CD14-positive monocyte (primary cell): ENCODE data around the gene CDK19. TPM values are rescaled to one million over a fixed set of nuclear protein-coding genes. Genes with fewer than 3 reads are reported as not detected.

ENCODE experiments used
- DNase-seq, 3 donors: peaks; one replicate each; pipeline ENCODE4 v3.0.0-alpha.2; 2011 to 2022
- H2AFZ ChIP-seq: 2 replicates; pipeline ENCODE4 v1.6.0; 2012; ENCODE audit warnings: mild to moderate bottlenecking, low read depth, low read length, inconsistent platforms; ENCODE audit not compliant: insufficient read depth, poor library complexity, severe bottlenecking
- H3K27ac ChIP-seq, 2 donors: 1 replicate in 1 of 2; 2 replicates in 1 of 2; pipeline ENCODE4 v1.5.1; 2012 to 2013; ENCODE audit warnings: low read length in 2 of 2, control low read depth in 1 of 2, inconsistent platforms in 1 of 2, low read depth in 1 of 2, mild to moderate bottlenecking in 1 of 2
- H3K27me3 ChIP-seq, 2 donors: one replicate each; pipeline versions ENCODE4 v1.6.0 to v1.6.1; 2011 to 2013; ENCODE audit warnings: low read length in 2 of 2; ENCODE audit not compliant: control insufficient read depth in 2 of 2, insufficient read depth in 2 of 2
- H3K36me3 ChIP-seq, 2 donors: replicated peaks in 1 of 2; 1 replicate in 1 of 2; 2 replicates in 1 of 2; pipeline versions ENCODE4 v1.5.1 to v1.6.1; 2012 to 2013; ENCODE audit warnings: low read length in 2 of 2, control low read depth in 1 of 2, inconsistent platforms in 1 of 2, mild to moderate bottlenecking in 1 of 2; ENCODE audit not compliant: insufficient read depth in 2 of 2, control insufficient read depth in 1 of 2
- H3K4me1 ChIP-seq, 2 donors: 1 replicate in 1 of 2; 2 replicates in 1 of 2; pipeline versions ENCODE4 v1.5.1 to v1.6.1; 2012 to 2013; ENCODE audit warnings: low read length in 2 of 2, control low read depth in 1 of 2, inconsistent platforms in 1 of 2, mild to moderate bottlenecking in 1 of 2, moderate library complexity in 1 of 2; ENCODE audit not compliant: insufficient read depth in 2 of 2, control insufficient read depth in 1 of 2
- H3K4me2 ChIP-seq: replicated peaks from 2 replicates; pipeline ENCODE3; 2012; ENCODE audit warnings: low read length, moderate library complexity, mild to moderate bottlenecking; ENCODE audit not compliant: poor library complexity, severe bottlenecking; ENCODE audit errors: extremely low read depth
- H3K4me3 ChIP-seq, 3 experiments: fragments of 200-600 bp in 1 of 3; sonication (generic) in 1 of 3; replicated peaks in 1 of 3; 1 replicate in 2 of 3; 2 replicates in 1 of 3; pipeline ENCODE4 v1.5.1; 2011 to 2013; ENCODE audit warnings: low read length in 3 of 3, mild to moderate bottlenecking in 3 of 3, control low read depth in 2 of 3, low read depth in 2 of 3, inconsistent platforms in 1 of 3, moderate library complexity in 1 of 3
- H3K79me2 ChIP-seq: 2 replicates; pipeline ENCODE4 v1.6.0; 2012; ENCODE audit warnings: mild to moderate bottlenecking, control low read depth, inconsistent platforms, low read length, moderate library complexity; ENCODE audit not compliant: insufficient read depth
- H3K9ac ChIP-seq: 2 replicates; pipeline ENCODE4 v1.6.0; 2017; ENCODE audit warnings: low read length, mild to moderate bottlenecking; ENCODE audit not compliant: insufficient read depth, poor library complexity, severe bottlenecking
- H3K9me3 ChIP-seq, 2 donors: replicated peaks in 1 of 2; 1 replicate in 1 of 2; 2 replicates in 1 of 2; pipeline versions ENCODE4 v1.5.1 to v1.6.1; 2012 to 2013; ENCODE audit warnings: low read length in 2 of 2, control low read depth in 1 of 2; ENCODE audit not compliant: control insufficient read depth in 1 of 2, insufficient read depth in 1 of 2
- H4K20me1 ChIP-seq: 2 replicates; pipeline ENCODE4 v1.6.0; 2012; ENCODE audit warnings: mild to moderate bottlenecking, low read length, control low read depth, moderate library complexity; ENCODE audit not compliant: insufficient read depth
- H3K27ac Mint-ChIP-seq, 7 donors: one replicate each; pipeline ENCODE4 v1.8.0; 2020; ENCODE audit warnings: mild to moderate bottlenecking in 7 of 7, mixed read lengths in 7 of 7, moderate library complexity in 6 of 7, inconsistent platforms in 2 of 7
- H3K27me3 Mint-ChIP-seq, 3 donors: one replicate each; pipeline ENCODE4 v1.8.0; 2021 to 2022; ENCODE audit warnings: low read depth in 3 of 3, mild to moderate bottlenecking in 3 of 3, mixed read lengths in 3 of 3, moderate library complexity in 3 of 3, inconsistent platforms in 1 of 3
- H3K36me3 Mint-ChIP-seq, 2 donors: one replicate each; pipeline ENCODE4 v1.8.0; 2020; ENCODE audit warnings: mixed read lengths in 2 of 2, inconsistent platforms in 1 of 2, mild to moderate bottlenecking in 1 of 2
- H3K4me1 Mint-ChIP-seq: one replicate; pipeline ENCODE4 v1.8.0; 2020; ENCODE audit warnings: mild to moderate bottlenecking, mixed read lengths
- H3K4me3 Mint-ChIP-seq, 2 donors: one replicate each; pipeline ENCODE4 v1.8.0; 2020; ENCODE audit warnings: mild to moderate bottlenecking in 2 of 2, mixed read lengths in 2 of 2, moderate library complexity in 1 of 2
- H3K9me3 Mint-ChIP-seq, 7 donors: one replicate each; pipeline ENCODE4 v1.8.0; 2020 to 2022; ENCODE audit warnings: mixed read lengths in 7 of 7, mild to moderate bottlenecking in 6 of 7, moderate library complexity in 6 of 7, inconsistent platforms in 2 of 7
- CTCF ChIP-seq: fragments of 200-600 bp; IDR thresholded peaks from one replicate; pipeline ENCODE4 v1.8.0; 2022; ENCODE audit warnings: antibody characterized with exemption, mild to moderate bottlenecking
- WGBS: methylation state at CpG from one replicate; pipeline ENCODE4 v1.1.5; 2013; ENCODE audit warnings: missing lambda C conversion rate; ENCODE audit not compliant: insufficient coverage; 5-methylcytosine and 5-hydroxymethylcytosine counted together
- intact Hi-C, 2 donors: fragments of 100-400 bp; cut with micrococcal nuclease; formaldehyde crosslinking; loops; one replicate each; pipeline versions ENCODE4 v1.15.0 to v1.15.1; 2023
- polyA plus RNA-seq, 3 donors: library from polyadenylated mRNA; depleted of rRNA in 1 of 3; unstranded in 2 of 3; stranded (reverse) in 1 of 3; fragments of 300-500 nt in 2 of 3; fragments of >200 nt in 1 of 3; fragmentation: Illumina TruSeq in 2 of 3; gene quantifications; 1 replicate in 2 of 3; 2 replicates in 1 of 3; pipeline ENCODE4 v1.2.3, GENCODE V29; 2012 to 2021

The CDK19 gene
- polyA plus RNA-seq, 3 donors: 2.7 to 12.0 (median 3.9) TPM

- Histone ChIP-seq H3K79me2 (peaks cover 16% of the 10 kb centered on the region), H3K27me3 (no peaks in the 10 kb centered on the region), H3K27ac (peak overlapping the region in 1 of 2 donors; percentile 44), H2AFZ (peak overlapping the region; percentile 23), H3K9me3 (no peaks in the 10 kb centered on the region), H3K4me1 (peaks cover 5 to 13% of the 10 kb centered on the region in 2 donors), H3K9ac (no peak overlapping the region), H4K20me1 (peaks cover 3% of the 10 kb centered on the region), H3K4me3 (no peak overlapping the region), H3K4me2 (no peak overlapping the region), H3K36me3 (peaks cover 0 to 8% of the 10 kb centered on the region in 2 donors)
- no peaks in the 10 kb centered on the region for H3K27me3 Mint-ChIP-seq
- H3K36me3 Mint-ChIP-seq: peaks cover 5 to 8% of the 10 kb centered on the region in 2 donors
- peak; percentile 77 to 86 (median 86) for DNase-seq
- peaks cover 18% of the 10 kb centered on the region for H3K4me1 Mint-ChIP-seq
- no peaks in the 10 kb centered on the region for H3K9me3 Mint-ChIP-seq
- H3K27ac Mint-ChIP-seq: peak overlapping the region in 4 of 7 donors; percentile 19 to 65 (median 36)
- peak; percentile 76 for TF ChIP-seq CTCF
- WGBS: 20% methylated on average over 1 of the region's 1 CpG
- intact Hi-C loops: loop anchor here (5.0 to 10.0 kb wide), 5 partner anchors 192 to 302 kb away; partner anchors contain the start of genes AMD1 (in 1 of the 2), GTF3C6 (in 1 of the 2) and RPF2 (in 1 of the 2)
- H3K4me3 Mint-ChIP-seq: no peak overlapping the region
Observed at GRCh38 chr6:110682460-110682853, 132.8 kb downstream of the CDK19 start.

- Histone ChIP-seq H3K79me2 (peaks cover 16% of the 10 kb centered on the region), H2AFZ (peak overlapping the region; percentile 23), H3K4me2 (no peak overlapping the region), H3K27me3 (no peaks in the 10 kb centered on the region), H3K9me3 (no peaks in the 10 kb centered on the region), H3K4me1 (peaks cover 5 to 8% of the 10 kb centered on the region in 2 donors), H3K36me3 (peaks cover 0 to 14% of the 10 kb centered on the region in 2 donors), H4K20me1 (no peaks in the 10 kb centered on the region), H3K27ac (peak overlapping the region in 1 of 2 donors; percentile 44), H3K9ac (no peak overlapping the region), H3K4me3 (no peak overlapping the region)
- TF ChIP-seq CTCF: no peak
- no peaks in the 10 kb centered on the region for H3K27me3 Mint-ChIP-seq
- intact Hi-C loops: loop anchor here (5.0 to 10.0 kb wide), 5 partner anchors 193 to 303 kb away; partner anchors contain the start of genes AMD1 (in 1 of the 2), GTF3C6 (in 1 of the 2) and RPF2 (in 1 of the 2)
- no CpG with 5 or more reads among the region's 4 CpGs for WGBS
- no peak overlapping the region for H3K4me3 Mint-ChIP-seq
- peak overlapping the region in 4 of 7 donors; percentile 16 to 65 (median 50) for H3K27ac Mint-ChIP-seq
- no peak for DNase-seq
- no peaks in the 10 kb centered on the region for H3K9me3 Mint-ChIP-seq
- H3K4me1 Mint-ChIP-seq: peaks cover 12% of the 10 kb centered on the region
- peaks cover 5 to 10% of the 10 kb centered on the region in 2 donors for H3K36me3 Mint-ChIP-seq
Observed at GRCh38 chr6:110681543-110682459, 133.5 kb downstream of the CDK19 start.
